IMR-90 (cell line): ENCODE data around the gene PIGW. TPM values are rescaled to one million over a fixed set of nuclear protein-coding genes. Genes with fewer than 3 reads are reported as not detected.

Experiments used
- ATAC-seq: fragments of 200-7000 bp; cut with Tn5 transposase; 2 replicates; pipeline ENCODE4 v1.9.1; 2020; ENCODE audit warnings: low read depth, mild to moderate bottlenecking, moderate library complexity
- BruUV-seq: library from RNA; stranded (reverse); fragments of 400-500 nt; replicated peaks from 2 replicates; lab custom pipeline; 2021; lab: Mats Ljungman, UMichigan
- CTCF ChIA-PET: fragments of 300-600 bp; formaldehyde crosslinking; extraction: SDS; loops from one replicate; lab custom pipeline; 2021; ENCODE audit warnings: antibody characterized with exemption; lab: Yijun Ruan, JAX
- POLR2A ChIA-PET: fragments of 300-600 bp; sonication (Branson Sonifier 250); formaldehyde crosslinking; loops from one replicate; lab custom pipeline; 2022; ENCODE audit warnings: antibody characterized with exemption; ENCODE audit not compliant: unreplicated experiment; lab: Charles Lee
- DNase-seq: peaks from one replicate; pipeline ENCODE4 v3.0.0; 2013
- H2AFZ ChIP-seq: replicated peaks from 2 replicates; pipeline ENCODE3; 2013; ENCODE audit warnings: low read length, mild to moderate bottlenecking; ENCODE audit not compliant: poor library complexity
- H2AK5ac ChIP-seq: 2 replicates; pipeline ENCODE4 v1.6.1; 2013; ENCODE audit warnings: low read depth, low read length, inconsistent platforms
- H2AK9ac ChIP-seq: replicated peaks from 2 replicates; pipeline ENCODE3; 2013; ENCODE audit warnings: mild to moderate bottlenecking, low read depth, low read length, moderate library complexity; ENCODE audit not compliant: poor library complexity
- H2BK120ac ChIP-seq: 2 replicates; pipeline ENCODE4 v1.6.1; 2013; ENCODE audit warnings: low read depth, low read length, inconsistent platforms
- H2BK15ac ChIP-seq: 3 replicates; pipeline ENCODE4 v1.6.1; 2013; ENCODE audit warnings: low read depth, low read length, inconsistent platforms
- H2BK20ac ChIP-seq: 2 replicates; pipeline ENCODE4 v1.6.1; 2013; ENCODE audit warnings: low read depth, mild to moderate bottlenecking, inconsistent platforms, low read length, moderate library complexity
- H2BK5ac ChIP-seq: 2 replicates; pipeline ENCODE4 v1.6.1; 2013; ENCODE audit warnings: mild to moderate bottlenecking, low read depth, low read length, inconsistent platforms; ENCODE audit not compliant: poor library complexity, severe bottlenecking
- H3K14ac ChIP-seq: replicated peaks from 2 replicates; pipeline ENCODE4 v1.6.1; 2013; ENCODE audit warnings: low read depth, low read length, inconsistent platforms
- H3K18ac ChIP-seq: 2 replicates; pipeline ENCODE4 v1.6.1; 2013; ENCODE audit warnings: low read depth, low read length, control low read depth
- H3K23ac ChIP-seq: 2 replicates; pipeline ENCODE4 v1.6.1; 2013; ENCODE audit warnings: low read depth, low read length, inconsistent platforms
- H3K27ac ChIP-seq: 2 replicates; pipeline ENCODE4 v1.5.1; 2013; ENCODE audit warnings: mild to moderate bottlenecking, control low read depth, low read length; ENCODE audit not compliant: insufficient read depth
- H3K27me3 ChIP-seq: 2 replicates; pipeline ENCODE4 v1.6.1; 2013; ENCODE audit warnings: low read length; ENCODE audit not compliant: control insufficient read depth, insufficient read depth
- H3K36me3 ChIP-seq: 2 replicates; pipeline ENCODE4 v1.6.1; 2013; ENCODE audit warnings: low read length, mixed read lengths; ENCODE audit not compliant: control insufficient read depth, insufficient read depth
- H3K4ac ChIP-seq: 2 replicates; pipeline ENCODE4 v1.6.1; 2013; ENCODE audit warnings: low read depth, low read length, inconsistent platforms
- H3K4me1 ChIP-seq: 2 replicates; pipeline ENCODE4 v1.6.1; 2013; ENCODE audit warnings: low read length, mixed read lengths; ENCODE audit not compliant: control insufficient read depth, insufficient read depth
- H3K4me2 ChIP-seq: 2 replicates; pipeline ENCODE4 v1.6.1; 2013; ENCODE audit warnings: low read depth, mild to moderate bottlenecking, control low read depth, low read length, moderate library complexity
- H3K4me3 ChIP-seq: 2 replicates; pipeline ENCODE4 v1.5.1; 2013; ENCODE audit warnings: low read depth, mild to moderate bottlenecking, control low read depth, low read length, moderate library complexity; ENCODE audit not compliant: insufficient read depth
- H3K56ac ChIP-seq: 2 replicates; pipeline ENCODE4 v1.6.1; 2013; ENCODE audit warnings: low read length, inconsistent platforms; ENCODE audit not compliant: insufficient read depth; ENCODE audit errors: extremely low read depth
- H3K79me1 ChIP-seq, 2 experiments: 2 replicates each; pipeline ENCODE4 v1.6.1; 2013; ENCODE audit warnings: low read length in 2 of 2, inconsistent platforms in 1 of 2, low read depth in 1 of 2
- H3K9ac ChIP-seq: 2 replicates; pipeline ENCODE4 v1.6.1; 2013; ENCODE audit warnings: low read depth, low read length, control low read depth
- H3K9me1 ChIP-seq: 2 replicates; pipeline ENCODE4 v1.6.1; 2013; ENCODE audit warnings: low read length, inconsistent platforms; ENCODE audit not compliant: insufficient read depth
- H3K9me3 ChIP-seq: 2 replicates; pipeline ENCODE4 v1.6.1; 2013; ENCODE audit warnings: low read length; ENCODE audit not compliant: control insufficient read depth, insufficient read depth
- H4K20me1 ChIP-seq: 2 replicates; pipeline ENCODE4 v1.6.1; 2013; ENCODE audit warnings: low read length, inconsistent platforms; ENCODE audit not compliant: insufficient read depth
- H4K5ac ChIP-seq: 2 replicates; pipeline ENCODE4 v1.6.1; 2013; ENCODE audit warnings: mild to moderate bottlenecking, low read depth, low read length, control low read depth
- H4K8ac ChIP-seq, 2 experiments: 2 replicates each; pipeline ENCODE4 v1.6.1; 2013; ENCODE audit warnings: low read depth in 2 of 2, low read length in 2 of 2, control low read depth in 1 of 2, inconsistent platforms in 1 of 2
- H4K91ac ChIP-seq: 2 replicates; pipeline ENCODE4 v1.6.1; 2013; ENCODE audit warnings: low read depth, low read length, inconsistent platforms; ENCODE audit not compliant: insufficient read depth
- BHLHE40 ChIP-seq: fragments of 150-350 bp; IDR thresholded peaks from 2 replicates; pipeline ENCODE4 v1.6.1; 2016; ENCODE audit warnings: mild to moderate bottlenecking, low read depth, low read length
- CEBPB ChIP-seq: IDR thresholded peaks from 2 replicates; pipeline ENCODE4 v1.6.1; 2012; ENCODE audit warnings: low read depth, low read length, improper control_type of control experiment
- CHD1 ChIP-seq: IDR thresholded peaks from 2 replicates; pipeline ENCODE4 v1.6.1; 2012; ENCODE audit warnings: low read depth, low read length, improper control_type of control experiment
- CTCF ChIP-seq: conservative IDR thresholded peaks from 2 replicates; pipeline ENCODE4 v1.5.1; 2012; ENCODE audit warnings: mild to moderate bottlenecking, low read depth, low read length, improper control_type of control experiment
- FOS ChIP-seq: fragments of 150-350 bp; IDR thresholded peaks from 2 replicates; pipeline ENCODE4 v1.6.1; 2016; ENCODE audit warnings: low read depth, low read length
- MAFK ChIP-seq: IDR thresholded peaks from 2 replicates; pipeline ENCODE4 v1.6.1; 2012; ENCODE audit warnings: low read depth, low read length, improper control_type of control experiment
- MAZ ChIP-seq: IDR thresholded peaks from 2 replicates; pipeline ENCODE4 v1.6.1; 2012; ENCODE audit warnings: low read depth, mild to moderate bottlenecking, low read length, improper control_type of control experiment, moderate library complexity, borderline replicate concordance
- MXI1 ChIP-seq: IDR thresholded peaks from 2 replicates; pipeline ENCODE4 v1.6.1; 2012; ENCODE audit warnings: low read depth, mild to moderate bottlenecking, low read length, moderate library complexity, borderline replicate concordance
- NFE2L2 ChIP-seq: fragments of 150-350 bp; IDR thresholded peaks from 2 replicates; pipeline ENCODE4 v1.6.1; 2016; ENCODE audit warnings: low read depth, mild to moderate bottlenecking, low read length
- POLR2A ChIP-seq: IDR thresholded peaks from 2 replicates; pipeline ENCODE4 v1.6.1; 2012; ENCODE audit warnings: mild to moderate bottlenecking, low read depth, low read length
- RAD21 ChIP-seq: IDR thresholded peaks from 2 replicates; pipeline ENCODE4 v1.6.1; 2012; ENCODE audit warnings: low read length, improper control_type of control experiment
- RCOR1 ChIP-seq: IDR thresholded peaks from 2 replicates; pipeline ENCODE4 v1.6.1; 2012; ENCODE audit warnings: mild to moderate bottlenecking, low read length, improper control_type of control experiment; ENCODE audit not compliant: insufficient replicate concordance
- RFX5 ChIP-seq: IDR thresholded peaks from 2 replicates; pipeline ENCODE4 v1.8.0; 2012; ENCODE audit warnings: low read depth, mild to moderate bottlenecking, low read length, moderate library complexity
- SMC3 ChIP-seq: fragments of 150-350 bp; IDR thresholded peaks from 2 replicates; pipeline ENCODE4 v1.6.1; 2016; ENCODE audit warnings: low read depth, mild to moderate bottlenecking, antibody characterized with exemption, low read length, moderate library complexity
- WGBS, 2 experiments: methylation state at CpG; one replicate each; pipeline versions ENCODE4 v1.1.5 to v1.1.7; 2013; ENCODE audit warnings: missing lambda C conversion rate in 2 of 2; ENCODE audit not compliant: insufficient read length in 1 of 2; ENCODE audit errors: extremely low coverage in 2 of 2; 5-methylcytosine and 5-hydroxymethylcytosine counted together
- dilution Hi-C: fragments of 300-500 bp; cut with HindIII; formaldehyde crosslinking; loops from one replicate; pipeline ENCODE4 v1.14.3; 2018; ENCODE audit warnings: low sequenced_read_pairs; ENCODE audit not compliant: unreplicated experiment
- in situ Hi-C: fragments of 300-500 bp; cut with MboI; formaldehyde crosslinking; loops from 3 replicates; pipeline ENCODE4 v1.14.3; 2019; ENCODE audit warnings: low sequenced_read_pairs, inconsistent platforms, mixed read lengths
- intact Hi-C: fragments of 100-400 bp; cut with micrococcal nuclease; formaldehyde crosslinking; loops from 2 replicates; pipeline ENCODE4 v1.10.0; 2022
- polyA plus RNA-seq, 3 experiments: library from polyadenylated mRNA; depleted of rRNA; stranded (reverse); fragments of >200 nt; gene quantifications; 2 replicates each; pipeline ENCODE4 v1.2.3, GENCODE V29; 2012; ENCODE audit warnings: low replicate concordance in 1 of 3
- total RNA-seq: library from RNA; depleted of rRNA; stranded (reverse); fragments of >200 nt; gene quantifications from 2 replicates; pipeline ENCODE4 v1.2.3, GENCODE V29; 2012
- TF ChIP-seq, protein P1 (sequence below): fragments of 150-350 bp; IDR thresholded peaks from 2 replicates; pipeline ENCODE4 v1.6.1; 2016; ENCODE audit warnings: low read depth, mild to moderate bottlenecking, low read length, moderate library complexity, borderline replicate concordance
- TF ChIP-seq, protein P2 (sequence below): fragments of 150-350 bp; IDR thresholded peaks from 2 replicates; pipeline ENCODE4 v1.6.1; 2017; ENCODE audit warnings: mild to moderate bottlenecking, antibody characterized with exemption, low read length, low read depth

The PIGW gene
- total and polyA plus RNA-seq, 2 of the 4 experiments (the other 2 are of a cell fraction), result 4.5 to 5.5 TPM

GRCh38 chr17:36532435-36532975, 2.3 kb upstream of the PIGW start:
- H2BK120ac ChIP-seq, result no peak overlapping the region
- peaks cover 31 to 67% of the 10 kb centered on the region in 2 experiments for H3K79me1 ChIP-seq

More at GRCh38 chr17:36532435-36532975, 2.3 kb upstream of the PIGW start:
- no peak overlapping the region for H4K5ac ChIP-seq
- intact Hi-C loops, result no loop called here
- H2AK9ac ChIP-seq, result no peak overlapping the region
- no peak for ATAC-seq
- in situ Hi-C loops, result no loop called here
- no peak overlapping the region for H2BK15ac ChIP-seq
- no peak overlapping the region for H2AK5ac ChIP-seq
- H3K56ac ChIP-seq, result no peak overlapping the region
- H3K27me3 ChIP-seq, result no peaks in the 10 kb centered on the region
- no peak overlapping the region for H3K4ac ChIP-seq
- DNase-seq, result no peak
- BruUV-seq, result no TSS peak
- no peak overlapping the region for H3K4me3 ChIP-seq
- no peak overlapping the region for H2BK5ac ChIP-seq
- no peak overlapping the region for H3K23ac ChIP-seq
- no peaks in the 10 kb centered on the region for H3K9me3 ChIP-seq
- no peak overlapping the region for H3K27ac ChIP-seq
- H3K4me2 ChIP-seq, result no peak overlapping the region
- no peak overlapping the region for H4K8ac ChIP-seq
- H3K9me1 ChIP-seq, result peaks cover 18% of the 10 kb centered on the region; the same call in 1 of the 2 replicates
- POLR2A ChIA-PET, result no interaction called here
- TF ChIP-seq RAD21, result no peak
- TF ChIP-seq NFE2L2, result no peak
- TF ChIP-seq, protein P1, sequence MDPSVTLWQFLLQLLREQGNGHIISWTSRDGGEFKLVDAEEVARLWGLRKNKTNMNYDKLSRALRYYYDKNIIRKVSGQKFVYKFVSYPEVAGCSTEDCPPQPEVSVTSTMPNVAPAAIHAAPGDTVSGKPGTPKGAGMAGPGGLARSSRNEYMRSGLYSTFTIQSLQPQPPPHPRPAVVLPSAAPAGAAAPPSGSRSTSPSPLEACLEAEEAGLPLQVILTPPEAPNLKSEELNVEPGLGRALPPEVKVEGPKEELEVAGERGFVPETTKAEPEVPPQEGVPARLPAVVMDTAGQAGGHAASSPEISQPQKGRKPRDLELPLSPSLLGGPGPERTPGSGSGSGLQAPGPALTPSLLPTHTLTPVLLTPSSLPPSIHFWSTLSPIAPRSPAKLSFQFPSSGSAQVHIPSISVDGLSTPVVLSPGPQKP, result no peak
- no peak for TF ChIP-seq FOS
- no peak for TF ChIP-seq BHLHE40
- no peak for TF ChIP-seq POLR2A
- TF ChIP-seq CHD1, result no peak
- TF ChIP-seq, protein P2, sequence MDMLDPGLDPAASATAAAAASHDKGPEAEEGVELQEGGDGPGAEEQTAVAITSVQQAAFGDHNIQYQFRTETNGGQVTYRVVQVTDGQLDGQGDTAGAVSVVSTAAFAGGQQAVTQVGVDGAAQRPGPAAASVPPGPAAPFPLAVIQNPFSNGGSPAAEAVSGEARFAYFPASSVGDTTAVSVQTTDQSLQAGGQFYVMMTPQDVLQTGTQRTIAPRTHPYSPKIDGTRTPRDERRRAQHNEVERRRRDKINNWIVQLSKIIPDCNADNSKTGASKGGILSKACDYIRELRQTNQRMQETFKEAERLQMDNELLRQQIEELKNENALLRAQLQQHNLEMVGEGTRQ, result no peak
- TF ChIP-seq CTCF, result no peak
- TF ChIP-seq RCOR1, result no peak
- no peak for TF ChIP-seq RFX5
- TF ChIP-seq MXI1, result no peak
- TF ChIP-seq SMC3, result no peak
- no peak for TF ChIP-seq CEBPB
- no peak for TF ChIP-seq MAFK
- TF ChIP-seq MAZ, result no peak
- H3K18ac ChIP-seq, result no peak overlapping the region
- no peak overlapping the region for H4K91ac ChIP-seq
- no peak overlapping the region for H3K14ac ChIP-seq
- H2AFZ ChIP-seq, result no peak overlapping the region
- H3K36me3 ChIP-seq, result peaks cover 21% of the 10 kb centered on the region
- no CpG with 5 or more reads among the region's 2 CpGs for WGBS, 2 experiments
- CTCF ChIA-PET, result no interaction called here
- H4K20me1 ChIP-seq, result peaks cover 6% of the 10 kb centered on the region
- dilution Hi-C loops, result no loop called here
- H3K9ac ChIP-seq, result no peak overlapping the region
- no peak overlapping the region for H2BK20ac ChIP-seq
- H3K4me1 ChIP-seq, result peaks cover 5% of the 10 kb centered on the region
